Skeletal muscle tissue (tissue), 4 donors: Measurements from ENCODE around the gene AGRN. TPM values are rescaled to one million over a fixed set of nuclear protein-coding genes. Genes with fewer than 3 reads are reported as not detected.

ENCODE experiments used
- H3K27ac ChIP-seq: one replicate; pipeline ENCODE4 v1.7.0; 2013; ENCODE audit warnings: mild to moderate bottlenecking, low read depth, low read length, inconsistent platforms
- H3K27me3 ChIP-seq, 3 donors: one replicate each; pipeline ENCODE4 v1.7.0; 2013; ENCODE audit warnings: low read length in 3 of 3; ENCODE audit not compliant: control insufficient read depth in 3 of 3, insufficient read depth in 3 of 3
- H3K36me3 ChIP-seq, 3 donors: one replicate each; pipeline ENCODE4 v1.7.0; 2013; ENCODE audit warnings: low read length in 3 of 3; ENCODE audit not compliant: control insufficient read depth in 3 of 3, insufficient read depth in 3 of 3
- H3K4me1 ChIP-seq, 3 donors: one replicate each; pipeline ENCODE4 v1.7.0; 2013; ENCODE audit warnings: low read length in 3 of 3, mild to moderate bottlenecking in 3 of 3; ENCODE audit not compliant: control insufficient read depth in 3 of 3, insufficient read depth in 3 of 3
- H3K4me3 ChIP-seq, 3 donors: one replicate each; pipeline ENCODE4 v1.7.0; 2013; ENCODE audit warnings: low read length in 3 of 3
- H3K9ac ChIP-seq, 3 donors: one replicate each; pipeline ENCODE4 v1.7.0; 2013; ENCODE audit warnings: low read length in 3 of 3, mild to moderate bottlenecking in 3 of 3, moderate library complexity in 2 of 3, low read depth in 1 of 3
- H3K9me3 ChIP-seq, 3 donors: one replicate each; pipeline ENCODE4 v1.7.0; 2013; ENCODE audit warnings: low read length in 3 of 3; ENCODE audit not compliant: control insufficient read depth in 3 of 3
- total RNA-seq: library from RNA; depleted of rRNA; stranded (reverse); fragments of >200 nt; gene quantifications from one replicate; pipeline ENCODE4 v1.2.3, GENCODE V29; 2014
- donor health status: Osteomylitis.

The AGRN gene
- total RNA-seq, 1 donor from 2014 or later: 14.6 TPM

DNA sequence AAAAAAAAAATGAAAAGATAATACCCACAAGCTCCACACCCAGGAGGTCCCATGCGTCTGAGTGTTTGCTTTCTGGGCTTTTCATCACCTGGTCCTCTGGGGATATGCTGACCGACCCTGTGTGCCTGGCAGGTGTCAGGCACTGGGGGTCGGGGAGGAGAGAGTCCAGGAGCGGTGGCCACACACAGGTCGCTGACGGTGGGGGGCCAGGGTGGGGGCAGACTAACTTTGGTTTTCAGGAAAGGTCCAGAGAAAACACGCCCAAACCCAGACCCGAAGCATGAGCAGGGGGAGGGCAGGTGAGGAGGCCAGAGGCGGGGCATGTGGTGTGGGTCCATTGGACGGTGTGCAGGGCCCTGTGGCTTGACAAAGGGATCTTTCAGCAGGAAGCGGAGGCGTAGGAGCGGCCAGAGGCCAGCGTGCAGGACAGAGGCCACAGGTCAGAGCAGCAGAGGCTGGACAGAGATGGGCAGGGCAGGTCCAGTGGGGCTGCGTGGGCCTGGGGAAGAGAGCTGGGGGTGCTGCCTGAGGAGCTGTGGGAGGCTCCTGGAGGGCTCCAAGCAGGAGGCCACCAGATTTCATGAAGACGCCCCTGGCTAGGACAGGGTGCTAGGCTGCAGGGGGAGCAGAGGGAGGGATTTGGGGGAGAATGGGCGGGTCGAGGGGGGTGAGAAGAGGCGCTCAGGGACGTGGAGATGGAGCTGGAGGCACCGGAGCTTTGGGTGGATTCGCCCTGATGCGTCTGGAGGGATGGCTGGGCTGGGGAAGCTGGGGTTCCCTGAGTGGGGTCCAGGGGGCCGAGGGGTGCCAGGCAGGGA lies 38.4 kb downstream of the AGRN start:
- Histone ChIP-seq H3K36me3 (no peaks in the 10 kb centered on the region), H3K27ac (no peak overlapping the region), H3K4me3 (no peak overlapping the region), H3K9me3 (no peaks in the 10 kb centered on the region), H3K4me1 (peaks cover 7 to 14% (median 12%) of the 10 kb centered on the region in 3 donors), H3K9ac (no peak overlapping the region), H3K27me3 (peaks cover 41 to 62% (median 49%) of the 10 kb centered on the region in 3 donors)

DNA sequence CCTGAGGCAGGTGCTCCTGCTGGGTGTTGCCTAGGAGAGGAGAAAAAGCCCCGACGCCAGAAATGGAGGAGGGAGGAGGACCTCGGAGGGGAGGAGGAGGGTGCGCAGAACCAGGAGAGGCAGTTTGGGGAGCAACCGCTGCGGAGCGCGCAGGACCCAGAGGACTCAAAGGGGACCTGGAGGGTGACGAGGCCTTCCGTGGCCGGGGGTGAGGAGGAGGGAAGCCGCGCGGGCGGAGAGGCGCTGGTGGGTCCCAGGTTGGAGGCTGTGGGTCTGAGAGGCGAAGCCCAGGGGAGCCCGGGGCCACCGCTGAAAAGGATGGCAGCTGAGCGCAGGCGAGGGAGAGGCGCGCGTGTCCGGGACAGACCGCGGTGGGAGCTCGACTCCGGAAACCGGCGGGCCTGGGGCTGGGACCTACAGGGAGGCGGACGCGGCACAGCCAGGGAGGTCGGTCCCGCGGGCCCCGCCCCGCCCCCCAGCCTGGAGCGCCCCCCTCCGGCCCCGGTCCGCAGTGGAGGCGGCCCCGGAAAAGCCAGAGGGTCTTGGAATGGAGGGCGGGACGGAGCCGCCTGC lies 39.1 kb downstream of the AGRN start:
- no peaks in the 10 kb centered on the region for H3K9me3 ChIP-seq
- H3K9ac ChIP-seq: peak overlapping the region in 1 of 3 donors; percentile 3
- peaks cover 7 to 18% (median 18%) of the 10 kb centered on the region in 3 donors for H3K4me1 ChIP-seq
- H3K27me3 ChIP-seq: peaks cover 48 to 69% (median 56%) of the 10 kb centered on the region in 3 donors
- H3K36me3 ChIP-seq: no peaks in the 10 kb centered on the region
- no peak overlapping the region for H3K27ac ChIP-seq
- H3K4me3 ChIP-seq: peak overlapping the region; percentile 43 to 64 (median 49)

GRCh38 chr1:1059494-1060280 lies 39.8 kb downstream of the AGRN start:
- H3K27ac ChIP-seq: no peak overlapping the region
- H3K27me3 ChIP-seq: peaks cover 54 to 74% (median 61%) of the 10 kb centered on the region in 3 donors
- H3K9me3 ChIP-seq: no peaks in the 10 kb centered on the region
- H3K36me3 ChIP-seq: no peaks in the 10 kb centered on the region
- peak overlapping the region in 1 of 3 donors; percentile 45 for H3K9ac ChIP-seq
- peaks cover 7 to 22% (median 20%) of the 10 kb centered on the region in 3 donors for H3K4me1 ChIP-seq
- peak overlapping the region in 2 of 3 donors; percentile 58 to 64 for H3K4me3 ChIP-seq

- Histone ChIP-seq H3K4me3 (no peak overlapping the region), H3K9me3 (no peaks in the 10 kb centered on the region), H3K27me3 (peaks cover 56 to 77% (median 61%) of the 10 kb centered on the region in 3 donors), H3K9ac (no peak overlapping the region), H3K4me1 (peaks cover 7 to 22% (median 20%) of the 10 kb centered on the region in 3 donors), H3K36me3 (no peaks in the 10 kb centered on the region), H3K27ac (no peak overlapping the region)
Measured at GRCh38 chr1:1060281-1061000, 40.5 kb downstream of the AGRN start.

GRCh38 chr1:1061682-1062345 lies 41.9 kb downstream of the AGRN start:
- no peak overlapping the region for H3K4me3 ChIP-seq
- H3K9me3 ChIP-seq: no peaks in the 10 kb centered on the region
- H3K27me3 ChIP-seq: peaks cover 56 to 76% (median 65%) of the 10 kb centered on the region in 3 donors
- no peak overlapping the region for H3K27ac ChIP-seq
- peaks cover 7 to 22% (median 20%) of the 10 kb centered on the region in 3 donors for H3K4me1 ChIP-seq
- H3K36me3 ChIP-seq: no peaks in the 10 kb centered on the region
- H3K9ac ChIP-seq: no peak overlapping the region

GRCh38 chr1:1062348-1063163 lies 42.6 kb downstream of the AGRN start:
- H3K27me3 ChIP-seq: peaks cover 56 to 76% (median 68%) of the 10 kb centered on the region in 3 donors
- H3K36me3 ChIP-seq: no peaks in the 10 kb centered on the region
- H3K9me3 ChIP-seq: no peaks in the 10 kb centered on the region
- no peak overlapping the region for H3K9ac ChIP-seq
- H3K4me1 ChIP-seq: peaks cover 7 to 24% (median 21%) of the 10 kb centered on the region in 3 donors
- no peak overlapping the region for H3K27ac ChIP-seq
- no peak overlapping the region for H3K4me3 ChIP-seq

DNA sequence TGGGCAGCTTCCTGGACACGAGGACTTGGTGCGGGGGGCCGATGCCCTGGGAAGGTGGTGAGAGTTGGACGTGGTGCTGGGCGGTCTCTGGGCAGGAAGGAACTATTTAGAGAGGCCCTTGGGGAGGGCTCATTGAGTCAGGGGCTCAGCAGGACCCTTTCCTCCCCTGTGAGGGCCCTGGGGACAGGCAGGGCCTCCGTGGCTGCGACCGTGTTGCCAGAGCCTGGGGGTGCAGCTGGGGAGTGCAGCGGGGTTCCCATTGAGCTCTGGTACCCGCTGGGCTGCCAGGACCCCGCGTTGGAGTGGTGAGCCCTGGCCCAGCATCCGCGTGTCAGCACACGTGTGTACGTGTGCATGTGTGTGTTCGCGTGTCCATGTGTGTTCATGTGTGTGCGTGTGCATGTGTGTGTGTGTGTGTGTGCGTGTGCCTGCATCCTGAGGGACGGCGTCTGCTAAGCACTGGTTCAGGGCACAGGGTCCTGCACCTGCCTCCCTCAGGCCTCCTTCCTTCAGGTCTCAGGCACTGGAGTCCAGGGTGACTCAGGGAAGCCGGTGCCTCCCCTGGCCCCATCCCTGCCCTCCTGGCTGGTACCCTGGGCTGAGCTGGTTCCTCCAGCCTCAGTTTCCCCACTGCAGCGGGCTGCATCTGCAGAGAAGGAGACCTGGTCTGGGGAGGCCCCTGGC lies 43.5 kb downstream of the AGRN start:
- Histone ChIP-seq H3K4me3 (no peak overlapping the region), H3K9ac (no peak overlapping the region), H3K9me3 (no peaks in the 10 kb centered on the region), H3K27ac (no peak overlapping the region), H3K4me1 (peaks cover 7 to 29% (median 25%) of the 10 kb centered on the region in 3 donors), H3K27me3 (peaks cover 58 to 76% (median 70%) of the 10 kb centered on the region in 3 donors), H3K36me3 (no peaks in the 10 kb centered on the region)

DNA sequence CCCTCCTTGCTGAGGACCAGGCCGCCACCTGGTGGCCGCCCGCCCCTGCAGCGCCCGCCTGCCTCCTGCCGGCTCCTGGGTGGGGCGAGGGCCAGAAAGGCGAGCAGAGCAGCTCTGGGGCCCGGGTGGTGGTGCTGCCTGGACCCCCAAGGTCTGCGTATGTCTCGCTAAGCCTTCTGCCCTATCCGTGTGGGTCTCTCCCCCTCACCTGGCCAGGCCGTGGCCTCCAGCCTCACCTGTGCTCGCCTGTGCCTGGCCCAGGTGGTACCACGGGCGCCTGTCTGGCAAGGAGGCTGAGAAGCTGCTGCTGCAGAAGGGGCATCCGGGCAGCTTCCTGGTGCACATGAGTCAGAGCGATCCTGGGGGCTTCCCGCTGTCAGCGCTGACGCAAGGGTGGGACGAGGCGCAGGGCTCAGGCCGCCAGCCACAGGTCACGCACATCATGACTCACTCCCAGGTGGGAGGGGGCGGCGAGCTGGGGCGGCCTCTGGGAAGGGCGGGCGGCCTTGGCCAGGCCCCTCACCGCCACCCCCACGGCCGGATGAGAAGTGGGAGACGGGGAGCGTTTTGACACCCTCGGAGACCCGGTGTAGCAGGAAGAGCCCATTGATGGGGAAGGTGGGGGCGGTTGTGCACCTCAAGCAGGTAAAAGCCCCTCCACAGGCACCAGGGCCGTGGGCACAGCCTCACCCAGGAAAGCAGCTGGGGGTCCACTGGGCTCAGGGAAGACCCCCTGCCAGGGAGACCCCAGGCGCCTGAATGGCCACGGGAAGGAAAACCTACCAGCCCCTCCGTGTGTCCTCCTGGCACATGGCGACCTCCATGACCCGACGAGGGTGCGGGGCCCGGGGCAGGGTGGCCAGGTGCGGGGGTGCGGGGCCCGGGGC lies 44.3 kb downstream of the AGRN start:
- H3K4me3 ChIP-seq: no peak overlapping the region
- H3K36me3 ChIP-seq: no peaks in the 10 kb centered on the region
- no peaks in the 10 kb centered on the region for H3K9me3 ChIP-seq
- peaks cover 54 to 73% (median 67%) of the 10 kb centered on the region in 3 donors for H3K27me3 ChIP-seq
- H3K9ac ChIP-seq: no peak overlapping the region
- H3K4me1 ChIP-seq: peaks cover 4 to 26% (median 19%) of the 10 kb centered on the region in 3 donors
- H3K27ac ChIP-seq: no peak overlapping the region
